Midbrain (tissue), 1 donor: Measurements from ENCODE around the gene NRG3.
"Not testable (repeated sequence)": the region's sequence is repeated elsewhere in the genome, so short reads cannot be mapped to it uniquely, and the experiment has no call there.

ENCODE experiments used
- DNase-seq: peaks from one replicate; lab custom pipeline; 2025; lab: John Stamatoyannopoulos, UW

NRG3 gene

DNA sequence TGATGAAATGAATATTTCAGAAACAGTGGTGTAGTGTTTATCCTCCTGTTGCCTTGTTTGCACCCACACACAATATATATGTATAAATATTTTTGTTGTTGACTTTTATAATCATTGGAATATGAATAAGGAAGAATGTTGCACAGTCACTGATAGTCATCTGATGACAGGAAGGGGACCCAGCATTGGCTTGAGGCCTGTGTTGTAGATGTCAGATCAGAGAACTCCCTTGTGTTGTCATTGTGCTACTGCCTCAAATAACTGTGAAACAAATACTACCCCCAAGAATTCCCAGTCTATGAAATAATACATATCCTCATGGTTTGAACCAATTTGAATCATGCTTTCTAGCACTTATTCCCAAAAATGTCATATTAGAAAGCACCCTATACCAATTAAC is 84.0 kb downstream of the NRG3 start:
- DNase-seq: no peak

DNA sequence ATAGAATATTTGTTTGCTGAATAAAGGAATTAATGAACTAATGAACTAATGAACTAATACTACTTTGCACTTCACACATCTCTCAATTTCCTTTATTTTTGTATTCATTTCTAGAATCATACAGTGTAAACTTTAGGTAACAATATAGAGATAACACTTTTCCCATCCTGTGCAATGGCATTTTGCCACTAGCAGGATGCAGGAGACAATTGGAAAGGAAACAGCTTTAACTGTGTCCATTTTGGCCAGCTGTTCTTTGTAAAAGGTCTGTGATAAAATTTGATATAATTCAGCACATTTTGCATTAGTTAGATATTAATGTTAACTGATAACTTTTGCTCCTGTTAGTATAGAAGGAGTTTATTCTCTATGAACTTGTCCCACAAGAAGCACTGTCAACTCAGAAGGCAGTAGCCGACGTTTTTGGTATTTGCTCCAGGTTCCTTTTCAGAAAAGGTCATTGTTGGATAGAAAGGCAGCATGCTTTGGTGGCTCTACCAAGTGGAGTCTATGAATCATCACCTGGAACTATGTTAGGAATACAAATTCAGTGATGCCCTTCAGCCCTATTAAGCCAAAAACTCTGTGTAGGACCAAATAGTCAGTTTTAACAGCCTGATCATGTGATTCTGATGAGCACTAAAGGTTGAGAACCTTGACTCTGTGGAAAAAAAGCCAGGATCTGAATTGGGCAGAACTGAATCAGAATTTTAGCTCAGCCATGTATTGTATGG is 86.6 kb downstream of the NRG3 start:
- DNase-seq: no peak

DNA sequence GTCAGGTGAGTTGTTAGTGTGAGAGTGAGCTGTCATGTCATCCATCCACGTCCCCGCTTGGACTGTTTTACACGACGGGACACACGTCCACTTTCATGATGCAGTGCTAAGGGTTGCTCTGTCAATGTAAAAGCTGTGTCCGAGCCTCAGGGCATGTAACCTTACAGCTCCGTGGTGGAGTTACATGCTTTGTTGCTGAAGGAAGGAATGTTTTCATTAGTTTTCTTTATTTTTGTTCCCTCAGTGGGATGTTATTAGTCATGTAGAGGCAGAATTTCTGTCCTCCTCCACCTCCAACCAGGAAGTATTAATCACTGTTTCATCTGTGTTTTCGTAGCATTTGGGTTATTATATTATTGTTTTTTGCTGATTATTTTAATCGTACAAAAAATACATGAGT is 88.6 kb downstream of the NRG3 start:
- DNase-seq: no peak

DNA sequence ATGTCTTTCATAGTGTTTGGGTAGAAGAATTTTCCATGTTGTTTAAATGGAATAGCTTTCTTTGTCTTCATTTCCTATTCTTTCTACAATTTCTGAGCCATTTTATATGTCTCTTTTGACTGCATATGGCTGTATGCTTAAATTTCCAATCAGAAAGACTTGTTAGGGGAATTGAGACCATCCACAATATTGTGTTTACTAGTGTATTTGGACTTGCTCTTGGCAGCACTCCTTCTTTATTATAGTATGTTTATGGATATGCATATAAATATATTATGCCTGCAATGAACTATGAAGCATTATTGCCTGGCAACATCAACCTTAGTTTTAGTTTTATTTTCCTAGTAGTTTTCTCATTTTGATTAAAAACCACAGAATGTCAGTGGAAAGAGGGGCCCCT is 92.7 kb downstream of the NRG3 start:
- DNase-seq: no peak

DNA sequence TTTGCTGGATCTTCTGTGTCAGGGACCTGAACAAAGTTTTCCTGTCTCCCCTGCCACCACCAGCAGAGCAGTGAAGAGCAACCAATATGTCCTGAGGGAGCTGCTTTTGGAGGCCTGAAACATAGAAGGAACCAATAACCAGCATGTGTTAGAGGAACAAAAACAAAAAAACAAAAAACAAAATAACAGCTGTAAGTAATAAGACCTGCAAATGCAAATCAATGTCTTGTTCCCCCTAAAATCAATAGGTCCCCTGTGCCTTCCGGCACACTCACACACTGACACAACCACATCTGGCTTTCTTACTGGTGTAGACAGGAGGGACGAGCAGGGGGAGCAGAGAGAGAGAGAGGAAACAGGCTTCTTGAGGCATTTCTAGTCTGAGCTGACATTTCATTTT is 94.1 kb downstream of the NRG3 start:
- no peak for DNase-seq

DNA sequence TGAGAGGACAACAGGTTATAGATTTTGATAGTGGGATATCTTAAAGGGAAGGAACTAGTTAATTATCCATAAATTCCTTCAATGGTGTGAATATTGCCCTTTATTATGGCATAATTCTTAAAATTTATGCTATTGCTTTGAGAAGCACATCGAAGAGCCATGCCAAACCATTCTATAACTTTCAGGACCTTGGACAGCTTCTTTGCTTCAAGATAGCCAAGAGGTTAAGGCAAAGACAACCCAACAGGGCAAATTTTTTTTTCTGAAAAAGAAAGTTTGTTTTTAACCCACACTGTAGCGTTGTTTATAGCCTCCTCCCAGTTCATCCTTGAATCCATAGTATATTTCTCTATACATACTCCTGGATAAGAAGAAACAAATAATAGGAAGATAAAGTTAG is 103.2 kb downstream of the NRG3 start:
- DNase-seq: no peak

DNA sequence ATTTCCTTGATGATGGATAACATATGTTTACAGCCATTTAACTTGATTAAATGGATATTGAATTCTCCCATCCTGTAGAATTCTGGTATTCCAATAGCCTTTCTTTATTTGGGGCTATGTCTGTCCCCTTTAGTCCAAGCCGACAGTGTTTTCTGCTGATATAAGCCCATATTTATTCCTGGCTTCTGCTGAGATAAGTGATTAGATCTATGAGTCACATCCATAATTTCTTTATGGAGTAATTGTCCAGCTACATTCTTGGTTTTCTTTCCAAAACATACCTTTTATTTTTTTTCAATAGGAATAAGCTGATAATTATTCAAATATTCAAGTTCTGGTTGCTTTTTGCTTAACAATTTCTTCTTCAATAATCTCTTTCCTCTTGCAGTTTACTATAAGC is 106.7 kb downstream of the NRG3 start:
- DNase-seq: no peak

DNA sequence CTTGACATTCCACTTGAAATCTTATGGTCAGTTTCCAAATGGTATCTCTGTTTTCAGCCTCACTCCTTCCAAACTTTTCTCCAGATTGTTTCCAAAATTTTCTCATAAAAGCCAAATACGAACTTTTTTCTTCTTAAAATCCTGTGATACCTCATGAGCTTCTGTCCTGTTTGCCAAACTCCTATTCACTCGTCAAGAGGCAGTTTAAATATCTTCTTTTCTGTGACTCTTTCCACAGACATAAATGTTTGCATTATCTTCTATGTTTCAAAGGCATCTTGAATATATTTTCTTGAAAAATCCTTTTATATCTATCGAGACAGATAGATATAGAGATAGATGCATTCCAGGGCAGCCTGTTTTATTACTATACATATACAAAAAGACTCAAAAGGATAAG is 109.4 kb downstream of the NRG3 start:
- DNase-seq: no peak

DNA sequence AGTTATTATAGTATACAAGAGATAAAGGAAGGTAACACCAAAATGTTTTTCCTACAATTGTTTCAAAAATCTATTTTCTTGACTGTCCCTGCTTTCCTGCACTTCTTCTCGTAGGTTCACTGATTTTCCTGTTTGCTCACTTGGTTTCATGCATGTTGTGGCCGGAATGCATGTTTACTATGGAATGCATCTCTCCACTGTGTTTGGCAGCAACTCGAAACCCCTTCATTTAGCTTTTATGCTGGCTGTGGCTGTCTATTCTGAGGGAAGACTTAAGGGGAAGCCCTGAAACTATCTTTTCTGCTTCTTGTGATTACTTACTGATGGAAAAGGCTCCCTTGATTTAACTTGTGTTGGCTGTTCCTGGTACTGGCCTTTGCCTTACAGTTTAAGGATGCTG is 120.3 kb downstream of the NRG3 start:
- DNase-seq: no peak

DNA sequence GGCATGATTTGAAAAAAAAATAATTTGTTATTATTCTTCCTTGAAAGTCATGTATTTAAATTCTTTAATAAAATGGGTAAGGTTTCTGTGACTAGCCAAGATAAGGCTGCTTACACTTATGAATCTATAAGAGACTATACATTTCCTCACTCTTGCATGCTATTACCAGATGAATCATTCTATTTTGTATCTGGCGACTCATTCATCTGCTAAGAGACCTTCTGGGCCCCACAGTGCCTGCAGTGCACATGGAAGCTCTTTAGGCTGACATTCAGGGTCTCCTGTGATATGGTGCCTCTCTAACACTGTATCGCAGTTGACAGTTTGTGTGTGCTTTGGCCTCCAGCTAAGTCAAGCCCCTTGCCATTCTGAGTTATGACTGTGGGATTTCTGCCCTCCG is 121.9 kb downstream of the NRG3 start:
- DNase-seq: no peak

DNA sequence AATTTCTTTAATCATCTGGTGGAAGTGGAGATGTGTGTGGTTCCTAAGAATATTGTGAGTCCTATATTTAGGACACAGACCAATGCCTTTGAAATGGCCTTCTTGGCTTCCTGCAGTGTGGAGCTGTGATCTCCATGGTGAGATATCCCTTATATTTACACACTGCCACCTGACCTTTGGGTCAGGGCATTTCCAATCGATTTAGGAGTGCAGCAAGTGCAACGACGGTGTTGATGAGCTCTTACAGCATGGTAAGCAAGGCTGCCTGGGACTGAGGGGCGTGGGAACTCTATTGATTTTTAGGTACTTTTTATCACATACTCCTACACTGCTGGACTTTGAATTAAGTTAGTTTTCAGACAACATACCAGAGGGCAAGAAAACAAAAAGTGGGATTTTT is 146.0 kb downstream of the NRG3 start:
- no peak for DNase-seq

DNA sequence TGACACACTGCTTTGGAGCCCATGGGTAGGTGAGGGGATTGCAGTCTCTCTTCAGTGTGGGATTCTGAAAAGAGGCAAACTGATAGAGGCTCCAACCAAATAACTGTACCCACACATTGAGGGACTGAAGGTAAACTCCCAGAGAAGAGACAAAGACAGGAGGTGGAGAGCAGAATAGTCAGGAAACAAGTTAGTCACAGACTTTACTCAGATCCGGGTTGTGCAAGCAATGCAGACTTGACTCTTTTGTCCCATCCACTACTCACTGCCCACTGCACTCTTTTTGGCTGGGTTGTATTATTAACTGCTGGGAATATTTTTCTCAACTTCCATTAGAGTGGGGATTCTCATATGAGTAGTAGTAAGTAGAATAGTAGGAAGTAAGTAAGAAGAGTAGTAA is 152.7 kb downstream of the NRG3 start:
- no peak for DNase-seq

DNA sequence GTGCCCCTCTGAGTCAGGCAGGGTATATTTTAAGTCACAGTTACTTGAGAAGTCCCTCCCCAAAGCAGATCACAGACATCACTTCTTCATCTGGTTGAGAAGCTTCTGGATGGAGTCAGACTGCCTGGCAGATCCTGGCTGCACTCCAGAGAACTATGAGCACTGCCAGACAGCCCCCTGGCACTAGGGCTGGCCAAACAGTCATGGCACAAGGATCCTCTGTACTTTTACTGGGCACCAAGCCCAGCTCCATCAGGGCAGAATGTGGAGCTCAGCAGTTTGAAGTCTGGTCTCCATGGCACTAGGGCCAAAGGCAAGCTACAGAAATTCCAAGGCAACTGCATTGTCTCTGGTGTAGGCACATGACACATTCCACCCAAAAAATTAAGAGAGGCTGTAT is 162.1 kb downstream of the NRG3 start:
- DNase-seq: peak; percentile 84

DNA sequence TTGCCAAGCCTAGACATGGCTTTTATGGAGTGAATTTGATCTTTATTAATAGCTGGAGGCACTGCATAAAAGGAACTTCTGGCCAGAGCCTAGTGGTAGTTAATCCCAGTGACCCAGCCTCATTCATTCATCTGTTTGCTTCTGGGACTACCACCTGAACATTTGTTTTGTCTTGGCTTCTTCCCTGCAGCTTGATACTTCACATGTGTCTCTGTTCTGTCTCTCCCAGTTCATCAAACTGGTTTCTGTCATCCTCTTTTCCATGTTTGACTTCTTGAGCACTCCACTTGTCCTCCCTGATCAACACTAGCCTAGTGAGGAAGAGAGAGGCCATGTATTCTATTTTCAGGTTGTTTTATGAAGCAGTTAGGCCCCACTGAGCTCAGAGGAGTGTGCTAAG is 163.6 kb downstream of the NRG3 start:
- no peak for DNase-seq

DNA sequence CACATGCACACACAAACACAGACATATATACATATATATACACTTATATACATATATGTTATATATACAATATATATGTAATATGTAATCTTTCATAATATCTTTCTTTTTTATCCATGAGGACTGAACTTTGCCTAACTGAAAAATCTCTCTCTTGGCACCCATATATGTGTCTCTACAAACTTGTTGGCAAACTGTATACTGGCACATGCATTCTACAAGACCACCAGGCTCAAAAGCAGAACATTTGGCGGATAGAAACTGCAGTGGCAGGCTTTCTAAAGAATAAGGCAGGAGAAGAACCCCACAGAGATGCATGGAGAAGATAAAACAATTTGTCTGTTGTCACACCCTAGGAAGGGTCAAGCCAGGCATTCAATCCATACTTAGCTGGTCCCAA is 165.3 kb downstream of the NRG3 start:
- DNase-seq: no peak

DNA sequence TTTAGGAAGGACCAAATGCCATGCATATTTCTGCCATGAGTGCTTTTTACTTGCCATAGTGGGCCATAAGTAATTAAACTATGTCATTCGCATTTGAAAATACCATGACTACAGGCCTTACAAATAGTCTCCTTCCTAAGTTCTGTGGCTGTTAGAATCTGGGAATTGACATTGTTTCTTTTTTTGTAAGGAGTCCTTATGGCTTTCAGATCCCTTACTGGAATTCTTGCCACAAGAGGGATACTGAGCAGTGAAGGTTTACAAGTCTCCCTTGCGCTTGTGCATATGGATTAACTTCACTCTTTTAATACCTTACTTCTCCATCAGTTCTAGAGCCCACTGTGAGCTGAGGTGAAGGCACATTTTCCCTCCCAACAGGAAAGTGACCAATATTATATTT is 166.0 kb downstream of the NRG3 start:
- DNase-seq: no peak

DNA sequence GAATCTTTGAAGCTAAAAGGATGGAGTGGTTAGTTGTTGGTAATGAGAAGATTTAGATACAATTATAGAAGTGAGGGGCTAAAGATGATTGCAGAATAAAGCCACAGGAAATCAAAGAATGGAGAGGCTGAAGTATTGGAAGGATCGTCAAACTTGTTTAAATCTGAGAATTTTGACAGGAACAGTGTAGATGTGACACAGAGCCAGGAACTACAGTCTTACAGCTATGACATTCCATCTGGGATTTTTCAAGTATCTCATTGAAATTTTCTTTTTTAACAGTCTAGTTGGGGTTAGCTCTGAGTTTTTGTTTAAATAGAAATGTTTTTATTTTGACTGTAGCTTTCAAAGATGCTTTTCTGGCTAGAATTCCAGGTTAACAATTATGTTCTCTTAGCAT is 181.4 kb downstream of the NRG3 start:
- no peak for DNase-seq

DNA sequence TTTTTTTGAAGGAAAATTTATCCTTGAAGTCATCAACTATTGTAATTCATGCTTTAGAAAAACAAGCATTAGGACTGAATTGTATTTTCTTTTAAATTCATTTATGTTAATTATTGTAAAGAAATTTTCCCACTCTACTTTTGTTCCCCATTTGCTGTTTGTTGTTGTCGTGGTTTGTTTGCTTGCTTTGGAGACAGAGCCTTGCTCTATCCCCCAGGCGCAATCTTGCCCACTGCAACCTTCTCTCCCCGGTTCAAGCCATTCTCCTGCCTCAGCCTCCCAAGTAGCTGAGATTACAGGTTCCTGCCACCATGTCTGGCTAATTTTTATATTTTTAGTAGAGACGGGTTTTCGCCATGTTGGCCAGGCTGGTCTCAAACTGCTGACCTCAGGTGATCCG is 192.2 kb downstream of the NRG3 start:
- not testable (repeated sequence) for DNase-seq

DNA sequence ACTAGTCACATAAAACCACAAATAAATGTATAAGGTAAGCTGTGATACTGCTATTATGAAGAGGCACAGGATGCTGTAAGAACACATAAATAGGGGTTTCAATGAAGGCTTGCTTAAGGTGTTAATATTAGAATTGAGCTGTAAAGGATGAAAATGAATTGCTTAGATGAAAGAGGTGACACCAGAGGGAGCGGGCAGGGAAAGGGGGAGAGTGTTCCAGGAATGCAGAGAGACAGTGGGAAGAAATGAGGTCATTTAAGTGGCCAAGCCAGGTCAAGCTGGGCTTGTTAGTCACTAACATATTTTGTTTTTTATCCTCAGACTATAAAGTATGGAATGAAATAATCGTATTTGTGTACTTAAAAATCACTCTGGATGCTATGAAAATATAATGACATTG is 193.5 kb downstream of the NRG3 start:
- DNase-seq: no peak

DNA sequence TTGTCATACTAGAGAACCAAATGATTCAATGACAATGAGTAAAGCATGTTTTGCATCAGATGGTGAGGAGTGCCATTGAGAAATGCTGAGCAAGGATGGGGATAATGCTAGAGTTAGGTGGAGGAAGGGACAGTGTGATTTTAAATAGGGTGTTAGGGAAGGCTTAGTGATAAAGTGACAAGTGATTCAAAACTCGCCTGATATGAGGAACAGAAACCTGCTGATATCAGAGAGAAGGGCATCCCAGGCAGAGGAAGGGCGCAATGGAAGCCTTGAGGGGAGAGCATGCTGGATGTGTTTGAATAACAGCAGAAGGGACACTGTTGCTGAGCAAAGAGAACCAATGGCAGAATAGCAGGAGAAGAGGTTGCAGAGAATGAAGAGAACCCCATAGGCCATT is 196.2 kb downstream of the NRG3 start:
- no peak for DNase-seq

DNA sequence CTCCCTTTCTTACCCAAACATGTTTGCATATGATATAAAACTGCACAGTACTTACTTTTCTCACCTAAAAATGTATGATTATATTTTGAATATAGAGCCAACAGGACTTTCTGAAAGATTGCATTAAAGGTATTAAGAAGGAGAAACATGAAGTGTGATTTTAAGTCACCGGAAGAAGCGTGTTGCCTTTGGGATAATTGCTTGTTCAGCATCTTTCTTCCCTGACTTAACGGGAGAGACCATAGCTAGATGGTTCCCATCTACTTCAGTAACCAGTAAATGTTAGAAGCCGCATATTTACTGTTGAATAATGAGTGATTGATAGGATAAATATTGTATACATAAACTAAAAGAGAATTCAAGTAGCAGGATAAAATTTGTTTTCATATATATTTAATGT is 197.1 kb downstream of the NRG3 start:
- DNase-seq: no peak

DNA sequence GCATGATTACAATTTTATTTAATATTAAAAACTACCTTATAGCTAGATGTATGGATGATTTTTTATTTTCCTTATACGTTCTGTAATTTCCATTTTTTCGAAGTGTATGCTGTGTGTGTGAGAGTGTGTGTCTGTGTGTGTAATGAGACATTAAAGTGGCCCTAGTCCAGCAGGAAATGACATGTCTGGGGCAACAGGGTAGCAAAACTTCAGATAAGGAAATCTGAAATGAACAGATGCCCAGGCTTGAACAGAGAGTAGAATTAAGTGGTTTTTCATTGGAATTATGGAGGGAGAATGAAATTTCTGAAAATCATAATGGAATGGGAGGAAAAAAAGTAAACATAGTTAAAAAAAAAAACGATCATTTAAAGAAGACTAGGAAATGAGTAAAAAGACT is 200.6 kb downstream of the NRG3 start:
- no peak for DNase-seq

DNA sequence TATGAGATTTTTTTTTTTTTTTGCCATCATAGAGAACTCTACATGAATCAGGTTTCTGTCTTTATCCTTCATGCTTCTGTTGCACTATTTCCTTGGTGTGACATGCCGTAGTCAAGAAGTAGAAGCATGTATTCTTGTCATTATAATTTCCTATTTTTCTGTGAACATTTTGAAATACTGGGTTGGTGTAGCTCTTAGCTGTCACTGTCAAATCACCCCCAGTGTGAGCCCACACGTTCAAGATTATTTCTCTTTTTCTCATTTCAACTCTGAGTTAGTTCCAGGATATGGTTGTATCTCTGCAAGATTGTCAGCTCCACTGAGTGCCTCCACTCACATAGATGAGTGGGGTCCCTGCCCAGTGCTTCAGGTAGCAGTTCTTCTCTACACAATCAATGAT is 209.5 kb downstream of the NRG3 start:
- no peak for DNase-seq

DNA sequence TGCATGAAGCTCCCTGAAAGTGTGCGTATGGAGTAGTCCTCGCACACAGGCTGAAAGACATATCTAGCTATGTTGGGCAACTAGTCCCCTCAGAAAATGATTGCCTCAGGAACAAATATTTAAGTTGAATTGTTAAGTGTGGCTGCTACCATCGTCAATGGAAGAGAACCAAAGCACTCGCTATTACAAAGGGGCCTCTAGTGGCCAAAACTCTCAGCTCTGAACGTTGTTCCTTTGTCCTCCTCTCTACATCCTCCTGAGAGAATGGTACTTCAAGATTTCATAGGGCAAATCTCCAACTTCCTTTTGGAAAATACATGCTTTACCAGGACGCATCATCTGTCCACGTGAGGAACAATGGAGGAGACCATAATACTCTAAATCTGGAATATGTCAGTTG is 209.9 kb downstream of the NRG3 start:
- DNase-seq: no peak

DNA sequence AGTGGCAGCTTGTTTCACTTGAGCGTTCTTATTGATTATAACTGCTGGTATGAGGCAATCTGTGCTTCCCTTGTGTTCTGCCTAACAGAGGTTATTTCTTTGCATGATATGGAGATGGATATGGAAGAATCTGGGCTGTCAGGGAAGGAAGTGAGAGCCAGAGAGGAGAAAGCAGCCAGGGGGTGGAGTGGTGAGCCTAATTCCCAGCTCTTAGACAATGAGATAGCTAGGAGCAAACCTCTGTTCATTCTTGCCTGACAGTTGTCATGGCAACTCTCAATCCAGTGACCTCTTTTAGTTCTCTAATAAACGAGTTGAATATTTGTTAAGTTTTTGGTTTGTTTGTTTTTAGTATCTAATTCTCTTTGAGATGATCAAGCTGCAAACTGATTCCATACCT is 214.3 kb downstream of the NRG3 start:
- DNase-seq: no peak
